Keratinocyte (primary cell): ENCODE data around the gene EPB41. TPM values are rescaled to one million over a fixed set of nuclear protein-coding genes. Genes with fewer than 3 reads are reported as not detected.

Experiments used
- DNase-seq: peaks from one replicate; pipeline ENCODE4 v3.0.0-alpha.2; 2011; ENCODE audit warnings: low read depth, missing footprints, low spot score
- FAIRE-seq: peaks from 2 replicates; lab custom pipeline; 2011; peaks lifted over from hg19 to GRCh38; lab: Jason Lieb, UNC
- H2AFZ ChIP-seq: 2 replicates; pipeline ENCODE4 v1.6.0; 2012; ENCODE audit warnings: low read length, control low read depth, inconsistent platforms; ENCODE audit not compliant: control insufficient read depth
- H3K27ac ChIP-seq: 2 replicates; pipeline ENCODE4 v1.5.1; 2011; ENCODE audit warnings: low read length; ENCODE audit not compliant: control insufficient read depth, insufficient read depth
- H3K27me3 ChIP-seq: 3 replicates; pipeline ENCODE4 v1.6.0; 2011; ENCODE audit warnings: low read length; ENCODE audit not compliant: control insufficient read depth, insufficient read depth; ENCODE audit errors: extremely low read depth
- H3K36me3 ChIP-seq, 2 experiments: 2 replicates in 1 of 2; 3 replicates in 1 of 2; pipeline ENCODE4 v1.5.1; 2011; ENCODE audit warnings: low read length in 2 of 2, mild to moderate bottlenecking in 1 of 2; ENCODE audit not compliant: control insufficient read depth in 2 of 2, insufficient read depth in 2 of 2; ENCODE audit errors: extremely low read depth in 1 of 2
- H3K4me1 ChIP-seq: 3 replicates; pipeline ENCODE4 v1.5.1; 2011; ENCODE audit warnings: low read length; ENCODE audit not compliant: control insufficient read depth, insufficient read depth; ENCODE audit errors: extremely low read depth
- H3K4me2 ChIP-seq: 3 replicates; pipeline ENCODE4 v1.6.0; 2011; ENCODE audit warnings: low read depth, low read length; ENCODE audit not compliant: control insufficient read depth, insufficient read depth; ENCODE audit errors: extremely low read depth
- H3K4me3 ChIP-seq, 3 experiments: fragments of 200-600 bp in 1 of 3; sonication (generic) in 1 of 3; 2 replicates in 2 of 3; 3 replicates in 1 of 3; pipeline ENCODE4 v1.5.1; 2011 to 2016; ENCODE audit warnings: low read length in 3 of 3, mild to moderate bottlenecking in 3 of 3, control low read depth in 2 of 3, inconsistent platforms in 1 of 3, low read depth in 1 of 3, mixed read lengths in 1 of 3, mixed run types in 1 of 3, moderate library complexity in 1 of 3; ENCODE audit not compliant: control insufficient read depth in 2 of 3, insufficient read depth in 2 of 3; ENCODE audit errors: extremely low read depth in 1 of 3
- H3K79me2 ChIP-seq: 2 replicates; pipeline ENCODE4 v1.6.0; 2012; ENCODE audit warnings: low read length; ENCODE audit not compliant: control insufficient read depth, insufficient read depth
- H3K9ac ChIP-seq: 3 replicates; pipeline ENCODE4 v1.6.0; 2011; ENCODE audit warnings: low read length; ENCODE audit not compliant: control insufficient read depth, insufficient read depth; ENCODE audit errors: extremely low read depth
- H3K9me1 ChIP-seq: 3 replicates; pipeline ENCODE4 v1.6.0; 2011; ENCODE audit warnings: low read length; ENCODE audit not compliant: control insufficient read depth, insufficient read depth; ENCODE audit errors: extremely low read depth
- H3K9me3 ChIP-seq: 2 replicates; pipeline ENCODE4 v1.5.1; 2012; ENCODE audit warnings: low read depth, low read length; ENCODE audit not compliant: control insufficient read depth
- H4K20me1 ChIP-seq: 3 replicates; pipeline ENCODE4 v1.6.0; 2011; ENCODE audit warnings: low read length; ENCODE audit not compliant: control insufficient read depth, insufficient read depth; ENCODE audit errors: extremely low read depth
- CTCF ChIP-seq, 3 experiments: IDR thresholded peaks in 1 of 3; conservative IDR thresholded peaks in 1 of 3; optimal IDR thresholded peaks in 1 of 3; 2 replicates in 2 of 3; 3 replicates in 1 of 3; pipeline versions ENCODE3 to v1.5.1; 2011; ENCODE audit warnings: low read length in 3 of 3, mild to moderate bottlenecking in 3 of 3, moderate library complexity in 2 of 3, control low read depth in 1 of 3, inconsistent platforms in 1 of 3; ENCODE audit not compliant: insufficient read depth in 2 of 3; ENCODE audit errors: extremely low read depth in 1 of 3
- EZH2 ChIP-seq: IDR thresholded peaks from one replicate; pipeline ENCODE4 v1.6.1; 2012; ENCODE audit warnings: inconsistent platforms, mild to moderate bottlenecking, low read length, moderate library complexity
- dilution Hi-C: fragments of 300-500 bp; cut with MboI; formaldehyde crosslinking; loops from one replicate; pipeline ENCODE4 v1.7.0; 2020; ENCODE audit warnings: low sequenced_read_pairs; ENCODE audit not compliant: extremely low pct_ligation_motif_present
- polyA plus RNA-seq, 5 experiments: library from polyadenylated mRNA; depleted of rRNA in 3 of 5; stranded (reverse) in 3 of 5; stranded (forward) in 1 of 5; unstranded in 1 of 5; fragments of >200 nt; gene quantifications; 1 replicate in 1 of 5; 2 replicates in 3 of 5; 3 replicates in 1 of 5; pipeline versions ENCODE4 v1.2.1 to v1.2.3, GENCODE V29; 2011 to 2012; ENCODE audit warnings: missing spikeins in 2 of 5, low read depth in 1 of 5, low replicate concordance in 1 of 5

Gene EPB41
- polyA plus RNA-seq, 1 donor (not counting 4 experiments of a cell fraction or from before 2014, with no cell fraction given), result 21.1 TPM

- no peak overlapping the region for H3K9ac ChIP-seq
- no peak for TF ChIP-seq CTCF (optimal IDR thresholded peaks at IDR 0.05 in 1 of 3, IDR thresholded peaks at IDR 0.05 in 1 of 3, conservative IDR thresholded peaks at IDR 0.05 in 1 of 3; ENCODE audit: extremely low read depth in 1 of 3, insufficient read depth in 2 of 3, low read length in 3 of 3)
- H3K79me2 ChIP-seq, result no peaks in the 10 kb centered on the region
- H3K27ac ChIP-seq, result no peak overlapping the region
- DNase-seq (no peak), FAIRE-seq (no peak)
- H3K27me3 ChIP-seq, result no peaks in the 10 kb centered on the region
- H2AFZ ChIP-seq, result no peak overlapping the region
- no peaks in the 10 kb centered on the region for H3K4me1 ChIP-seq
- no peaks in the 10 kb centered on the region for H3K9me1 ChIP-seq
- H3K36me3 ChIP-seq, result peaks cover 0 to 5% of the 10 kb centered on the region in 2 experiments
- dilution Hi-C loops, result no loop called here
- no peak overlapping the region for H3K4me3 ChIP-seq
- H3K9me3 ChIP-seq, result no peaks in the 10 kb centered on the region
- no peak overlapping the region for H3K4me2 ChIP-seq
- H4K20me1 ChIP-seq, result no peaks in the 10 kb centered on the region
These were observed 140.8 kb downstream of the EPB41 start for GRCh38 chr1:29055160-29055559.

DNA sequence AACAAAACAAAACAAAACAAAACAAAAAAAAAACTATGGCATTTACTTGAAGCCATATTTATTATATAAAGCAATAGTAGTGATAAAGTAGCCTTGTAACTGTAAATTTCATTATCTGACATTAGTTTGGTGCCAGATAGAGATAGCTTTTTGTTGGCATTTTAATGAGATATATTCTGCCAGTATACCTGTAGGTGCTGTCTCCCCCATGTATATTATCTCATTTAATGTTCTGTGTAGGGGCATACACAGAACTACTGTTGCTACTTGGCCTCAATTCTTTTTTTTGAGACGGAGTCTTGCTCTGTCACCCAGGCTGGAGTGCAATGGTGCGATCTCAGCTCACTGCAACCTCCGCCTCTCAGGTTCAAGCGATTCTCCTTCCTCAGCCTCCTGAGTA lies 141.9 kb downstream of the EPB41 start:
- TF ChIP-seq EZH2 (no peak), CTCF (optimal IDR thresholded peaks at IDR 0.05 in 1 of 3, IDR thresholded peaks at IDR 0.05 in 1 of 3, conservative IDR thresholded peaks at IDR 0.05 in 1 of 3; ENCODE audit: extremely low read depth in 1 of 3, insufficient read depth in 2 of 3, low read length in 3 of 3) (no peak)
- Histone ChIP-seq H3K9ac (no peak overlapping the region), H3K9me3 (no peaks in the 10 kb centered on the region), H3K4me3 (no peak overlapping the region), H3K36me3 (peaks cover 0 to 5% of the 10 kb centered on the region in 2 experiments), H3K4me2 (no peak overlapping the region), H3K9me1 (no peaks in the 10 kb centered on the region), H3K27me3 (no peaks in the 10 kb centered on the region), H4K20me1 (no peaks in the 10 kb centered on the region), H3K27ac (no peak overlapping the region), H3K4me1 (no peaks in the 10 kb centered on the region), H2AFZ (no peak overlapping the region), H3K79me2 (no peaks in the 10 kb centered on the region)
- DNase-seq, result no peak
- dilution Hi-C loops, result no loop called here
- FAIRE-seq, result no peak
